Right lobe of liver (tissue), 4 donors: ENCODE data around the gene DAPK2.

ENCODE experiments used
- CTCF ChIP-seq, 4 donors: fragments of 200-600 bp in 3 of 4; fragments of 450-650 bp in 1 of 4; IDR thresholded peaks; one replicate each; pipeline versions ENCODE4 v1.5.1 to v1.8.0; 2016 to 2022; ENCODE audit warnings: antibody characterized with exemption in 4 of 4, mild to moderate bottlenecking in 2 of 4
- POLR2A ChIP-seq: fragments of 450-650 bp; IDR thresholded peaks from one replicate; pipeline ENCODE4 v1.6.1; 2017; ENCODE audit warnings: antibody characterized with exemption, mild to moderate bottlenecking
- donor health status: DM: no; HTN: no; CAD: no.
- donor health status: DM: no; HTN: no; CAD: no.
- donor health status: DM: no; HTN: yes; CAD: no.

DNA sequence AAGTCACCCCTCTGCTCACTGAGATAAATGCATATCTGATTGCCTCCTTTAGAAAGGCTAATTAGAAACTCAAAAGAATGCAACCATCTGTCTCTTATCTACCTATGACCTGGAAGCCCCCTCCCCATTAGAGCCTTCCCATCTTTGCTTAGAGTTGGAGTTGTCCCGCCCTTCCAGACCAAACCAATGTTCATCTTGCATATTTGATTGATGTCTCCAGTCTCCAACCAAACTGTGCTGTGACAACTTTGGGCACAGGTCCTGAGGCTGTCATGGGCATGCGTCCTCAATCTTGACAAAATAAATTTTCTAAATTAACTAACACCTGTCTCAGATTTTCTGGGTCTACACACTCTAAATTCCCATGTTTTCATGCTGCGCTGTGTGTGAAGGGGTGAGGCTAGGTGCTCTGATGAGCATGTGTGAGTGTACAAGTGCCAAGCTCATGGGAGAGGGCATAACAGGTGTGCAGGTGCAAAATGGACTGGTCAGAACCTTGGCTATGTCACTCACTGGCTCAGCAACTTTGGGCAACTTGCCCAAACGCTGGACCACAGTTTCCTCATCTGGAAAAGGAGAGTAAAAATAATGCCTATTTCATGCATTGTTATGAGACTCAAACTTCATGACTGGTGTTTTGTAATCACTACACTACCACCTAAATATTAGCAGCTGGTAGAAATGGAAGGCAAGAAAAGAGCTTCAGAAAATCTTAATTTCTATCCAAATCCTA is 7.2 kb downstream of the DAPK2 start:
- TF ChIP-seq POLR2A (no peak), CTCF (IDR thresholded peaks at IDR 0.05) (no peak)
